ENCODE measurements around the gene KLHL21. TPM values are rescaled to one million over a fixed set of nuclear protein-coding genes. Genes with fewer than 3 reads are reported as not detected.

The KLHL21 gene
- total RNA-seq, 2 donors from 2014 or later, result 10.9 to 13.2 TPM

- Mint-ChIP-seq H3K36me3 (ENCODE audit: low read depth) (peaks cover 65% of the 10 kb centered on the region), H3K27ac (no peak overlapping the region), H3K4me3 (no peak overlapping the region), H3K27me3 (ENCODE audit: insufficient read depth) (no peaks in the 10 kb centered on the region), H3K9me3 (no peaks in the 10 kb centered on the region), H3K4me1 (no peaks in the 10 kb centered on the region)
- Histone ChIP-seq H3K9ac (ENCODE audit: extremely low read depth, low read length, poor library complexity, severe bottlenecking) (no peak overlapping the region), H3K9me3 (ENCODE audit: control insufficient read depth, low read length) (no peaks in the 10 kb centered on the region), H3K27ac (ENCODE audit: low read depth, low read length) (no peak overlapping the region), H3K4me1 (ENCODE audit: control insufficient read depth, insufficient read depth, low read length) (no peaks in the 10 kb centered on the region), H3K4me3 (ENCODE audit: low read length) (no peak overlapping the region), H3K27me3 (ENCODE audit: control insufficient read depth, insufficient read depth, low read length, poor library complexity, severe bottlenecking) (no peaks in the 10 kb centered on the region), H3K36me3 (ENCODE audit: control insufficient read depth, insufficient read depth, low read length) (peaks cover 76% of the 10 kb centered on the region)
- DNase-seq, result no peak
- WGBS, 2 experiments (ENCODE audit: insufficient coverage in 1 of 2, insufficient read length in 1 of 2), result 92 to 95% methylated on average over 4 to 5 of the region's 5 CpGs
- TF ChIP-seq CTCF (conservative IDR thresholded peaks at IDR 0.05), result no peak
Observed at GRCh38 chr1:6546326-6546725, 56.3 kb downstream of the KLHL21 start.

DNA sequence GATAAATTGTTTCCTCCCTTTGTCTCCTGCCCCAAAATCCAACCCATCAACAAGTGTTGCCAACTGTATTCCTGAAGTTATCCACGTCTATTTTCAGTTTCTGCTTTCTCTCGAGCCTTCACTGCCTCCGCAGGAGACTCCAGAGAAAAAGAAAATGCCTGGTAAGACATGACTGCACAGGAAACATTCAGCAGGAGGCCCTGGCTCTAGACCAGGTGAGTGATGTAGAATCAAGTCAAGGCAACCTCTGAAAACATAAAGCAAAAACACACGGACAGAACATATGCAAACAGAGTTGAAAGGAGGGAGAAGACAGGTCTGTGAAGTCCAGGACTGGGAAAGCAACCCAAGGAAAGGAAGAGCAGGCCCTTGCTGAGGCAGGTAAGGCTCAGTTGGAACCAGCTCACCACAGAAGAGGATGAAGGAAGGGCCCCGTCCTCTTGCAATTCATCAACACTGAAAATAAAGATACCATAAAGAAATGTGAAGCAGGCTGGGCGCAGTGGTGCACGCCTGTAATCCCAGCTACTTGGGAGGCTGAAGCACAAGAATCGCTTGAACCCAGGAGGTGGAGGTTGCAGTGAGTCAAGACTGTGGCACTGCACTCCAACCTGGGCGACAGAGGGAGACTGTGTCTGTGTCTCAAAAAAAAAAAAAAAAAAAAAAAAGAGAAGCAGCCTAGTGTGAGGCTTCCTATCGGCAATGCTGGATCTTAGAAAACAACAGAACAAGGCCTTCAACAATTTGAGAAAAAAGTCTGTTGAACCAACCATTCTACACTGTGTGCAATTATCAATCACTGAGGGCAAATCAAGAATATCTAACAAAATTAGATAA is 57.2 kb downstream of the KLHL21 start:
- WGBS, 2 experiments (ENCODE audit: insufficient coverage in 1 of 2, insufficient read length in 1 of 2), result 77 to 80% methylated on average over 6 to 10 of the region's 10 CpGs
- H3K4me1 ChIP-seq (ENCODE audit: control insufficient read depth, insufficient read depth, low read length), result no peaks in the 10 kb centered on the region
- H3K4me3 ChIP-seq (ENCODE audit: low read length), result no peak overlapping the region
- no peak overlapping the region for H3K27ac Mint-ChIP-seq
- H3K9ac ChIP-seq (ENCODE audit: extremely low read depth, low read length, poor library complexity, severe bottlenecking), result no peak overlapping the region
- H3K4me3 Mint-ChIP-seq, result no peak overlapping the region
- H3K9me3 ChIP-seq (ENCODE audit: control insufficient read depth, low read length), result no peaks in the 10 kb centered on the region
- no peak for DNase-seq
- H3K36me3 Mint-ChIP-seq (ENCODE audit: low read depth), result peaks cover 72% of the 10 kb centered on the region
- no peaks in the 10 kb centered on the region for H3K4me1 Mint-ChIP-seq
- H3K9me3 Mint-ChIP-seq, result no peaks in the 10 kb centered on the region
- no peaks in the 10 kb centered on the region for H3K27me3 Mint-ChIP-seq (ENCODE audit: insufficient read depth)
- peaks cover 83% of the 10 kb centered on the region for H3K36me3 ChIP-seq (ENCODE audit: control insufficient read depth, insufficient read depth, low read length)
- no peak for TF ChIP-seq CTCF (conservative IDR thresholded peaks at IDR 0.05)
- H3K27me3 ChIP-seq (ENCODE audit: control insufficient read depth, insufficient read depth, low read length, poor library complexity, severe bottlenecking), result no peaks in the 10 kb centered on the region
- H3K27ac ChIP-seq (ENCODE audit: low read depth, low read length), result no peak overlapping the region

DNA sequence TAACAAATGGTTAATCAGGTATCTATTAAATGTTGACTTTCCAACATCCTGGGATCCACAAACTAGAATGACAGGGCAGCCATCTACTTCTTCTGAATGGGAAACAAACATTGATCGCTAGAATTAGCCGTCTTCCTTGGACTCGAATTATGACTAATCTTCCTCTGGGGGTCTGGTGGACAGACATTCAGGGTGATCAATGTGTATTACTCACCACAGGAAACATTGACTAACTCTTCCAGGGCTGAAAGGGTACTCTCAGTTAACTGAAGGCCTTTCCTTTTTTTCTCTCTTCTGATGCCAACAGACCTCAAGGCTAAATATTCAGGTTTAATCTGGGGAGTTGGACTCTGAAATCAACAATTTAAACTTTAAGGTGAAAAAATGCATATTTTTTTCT is 57.8 kb downstream of the KLHL21 start:
- peaks cover 78% of the 10 kb centered on the region for H3K36me3 ChIP-seq (ENCODE audit: control insufficient read depth, insufficient read depth, low read length)
- no peaks in the 10 kb centered on the region for H3K4me1 Mint-ChIP-seq
- no peaks in the 10 kb centered on the region for H3K9me3 ChIP-seq (ENCODE audit: control insufficient read depth, low read length)
- peaks cover 67% of the 10 kb centered on the region for H3K36me3 Mint-ChIP-seq (ENCODE audit: low read depth)
- WGBS, 2 experiments (ENCODE audit: insufficient coverage in 1 of 2, insufficient read length in 1 of 2), result 97 to 98% methylated on average over 3 of the region's 3 CpGs
- no peak for DNase-seq
- no peaks in the 10 kb centered on the region for H3K4me1 ChIP-seq (ENCODE audit: control insufficient read depth, insufficient read depth, low read length)
- no peak overlapping the region for H3K4me3 ChIP-seq (ENCODE audit: low read length)
- no peaks in the 10 kb centered on the region for H3K27me3 Mint-ChIP-seq (ENCODE audit: insufficient read depth)
- no peak overlapping the region for H3K9ac ChIP-seq (ENCODE audit: extremely low read depth, low read length, poor library complexity, severe bottlenecking)
- no peak for TF ChIP-seq CTCF (conservative IDR thresholded peaks at IDR 0.05)
- no peak overlapping the region for H3K27ac ChIP-seq (ENCODE audit: low read depth, low read length)
- H3K27ac Mint-ChIP-seq, result no peak overlapping the region
- no peaks in the 10 kb centered on the region for H3K27me3 ChIP-seq (ENCODE audit: control insufficient read depth, insufficient read depth, low read length, poor library complexity, severe bottlenecking)
- no peaks in the 10 kb centered on the region for H3K9me3 Mint-ChIP-seq
- no peak overlapping the region for H3K4me3 Mint-ChIP-seq

Other genes starting within 250 kb of the KLHL21 start
- 10 to 100 TPM; 51.3 to 70.7 TPM for gene ACOT7, start 209.1 kb downstream of the KLHL21 start, total RNA-seq
- not detected for gene HES2, start 182.9 kb downstream of the KLHL21 start, total RNA-seq
- 10 to 100 TPM in 1 of 2 donors, 1 to 10 TPM in 1; 4.1 to 10.5 TPM for gene ESPN, start 178.1 kb downstream of the KLHL21 start, total RNA-seq
- gene TNFRSF25, start 136.7 kb downstream of the KLHL21 start, total RNA-seq, result 10 to 100 TPM; 25.9 to 26.9 TPM
- gene PLEKHG5, start 111.2 kb downstream of the KLHL21 start, total RNA-seq, result 10 to 100 TPM; 32.6 to 38.8 TPM
- gene NOL9, start 48.4 kb downstream of the KLHL21 start, total RNA-seq, result 10 to 100 TPM; 35.0 to 43.9 TPM
- under 1 TPM; 0.31 to 0.51 TPM for gene TAS1R1, start 47.6 kb downstream of the KLHL21 start, total RNA-seq
- gene ZBTB48, start 22.9 kb downstream of the KLHL21 start, total RNA-seq, result 10 to 100 TPM; 28.2 to 31.0 TPM
- gene PHF13, start 10.9 kb upstream of the KLHL21 start, total RNA-seq, result 10 to 100 TPM; 36.9 to 47.8 TPM
- 10 to 100 TPM; 13.0 to 22.4 TPM for gene THAP3, start 22.0 kb upstream of the KLHL21 start, total RNA-seq
- gene DNAJC11, start 98.9 kb upstream of the KLHL21 start, total RNA-seq, result 10 to 100 TPM; 64.7 to 71.1 TPM
- 100 to 1,000 TPM; 123 to 137 TPM for gene CAMTA1, start 182.6 kb upstream of the KLHL21 start, total RNA-seq